GM21717 (cell line): ENCODE data around the gene CCR7.
"Not testable (repeated sequence)": the region's sequence is repeated elsewhere in the genome, so short reads cannot be mapped to it uniquely, and the experiment has no call there.

Source experiments
- ATAC-seq: cut with Tn5 transposase; IDR thresholded peaks from one replicate; pipeline ENCODE4 v1.9.1; 2021; ENCODE audit warnings: mild to moderate bottlenecking, moderate library complexity; ENCODE audit not compliant: unreplicated experiment

The CCR7 gene

DNA sequence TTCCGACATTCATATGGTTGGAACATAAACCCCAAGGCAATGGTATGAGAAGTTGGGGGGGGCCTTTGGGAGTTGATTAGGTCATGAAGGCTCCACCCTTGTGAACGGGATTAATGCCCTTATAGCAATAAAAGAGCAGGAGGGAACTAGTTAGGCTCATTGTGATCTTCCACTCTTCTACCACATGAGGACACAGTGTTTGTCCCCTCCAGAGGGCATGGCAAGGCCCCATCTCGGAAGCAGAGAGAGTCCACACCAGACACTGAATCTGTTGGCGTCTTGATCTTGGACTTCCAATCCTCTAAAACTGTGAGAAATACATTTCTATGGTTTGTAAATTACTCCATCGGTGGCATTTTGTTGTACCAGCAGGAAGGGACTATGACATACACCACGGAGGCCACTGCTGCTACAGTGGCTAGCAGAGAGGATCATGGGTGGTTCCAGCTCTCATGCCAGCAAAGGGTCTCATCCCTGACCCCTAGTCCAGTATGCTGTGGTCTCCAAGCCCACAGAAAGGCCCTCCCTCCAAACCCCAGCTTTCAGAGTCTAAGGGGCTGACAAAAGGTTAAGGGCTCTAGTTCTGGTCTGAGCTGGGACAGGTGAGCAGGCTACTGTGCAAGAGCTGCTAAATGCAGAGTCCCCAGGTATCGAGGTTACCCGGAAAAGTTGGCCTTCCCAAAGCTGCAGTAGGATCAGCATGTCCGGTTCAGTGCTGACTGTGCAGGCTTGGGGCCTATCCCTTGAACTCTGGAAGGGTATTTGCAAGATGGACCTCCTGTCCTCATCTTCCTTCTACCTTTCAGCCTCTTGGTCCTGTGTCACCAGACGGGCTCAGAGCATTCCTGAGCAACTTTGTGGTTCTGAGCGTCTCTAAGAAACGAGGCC is 12.2 kb downstream of the CCR7 start:
- no peak for ATAC-seq

- no peak for ATAC-seq
These were observed 13.1 kb downstream of the CCR7 start for GRCh38 chr17:40551879-40552768.

GRCh38 chr17:40551091-40551878 is 14.0 kb downstream of the CCR7 start:
- no peak for ATAC-seq

DNA sequence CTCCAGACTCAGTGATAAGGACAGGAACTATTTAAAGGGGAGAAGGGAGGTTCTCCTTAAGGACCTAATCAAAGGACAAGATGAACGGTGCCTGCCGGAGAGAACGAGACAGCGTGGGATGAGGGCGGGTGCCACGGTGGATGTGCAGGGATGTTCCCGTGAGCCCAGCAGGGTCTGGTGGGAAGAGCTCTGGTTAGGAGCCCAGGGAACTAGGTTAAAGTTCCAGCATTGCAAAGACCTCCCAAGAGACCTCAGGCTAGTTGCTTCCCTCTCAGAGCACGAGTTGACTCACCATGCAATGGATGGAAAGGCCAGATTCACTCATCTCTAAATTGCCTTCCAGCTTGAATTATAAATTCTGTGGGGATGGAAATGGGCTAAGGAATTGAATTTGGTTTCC is 14.7 kb downstream of the CCR7 start:
- ATAC-seq = no peak

DNA sequence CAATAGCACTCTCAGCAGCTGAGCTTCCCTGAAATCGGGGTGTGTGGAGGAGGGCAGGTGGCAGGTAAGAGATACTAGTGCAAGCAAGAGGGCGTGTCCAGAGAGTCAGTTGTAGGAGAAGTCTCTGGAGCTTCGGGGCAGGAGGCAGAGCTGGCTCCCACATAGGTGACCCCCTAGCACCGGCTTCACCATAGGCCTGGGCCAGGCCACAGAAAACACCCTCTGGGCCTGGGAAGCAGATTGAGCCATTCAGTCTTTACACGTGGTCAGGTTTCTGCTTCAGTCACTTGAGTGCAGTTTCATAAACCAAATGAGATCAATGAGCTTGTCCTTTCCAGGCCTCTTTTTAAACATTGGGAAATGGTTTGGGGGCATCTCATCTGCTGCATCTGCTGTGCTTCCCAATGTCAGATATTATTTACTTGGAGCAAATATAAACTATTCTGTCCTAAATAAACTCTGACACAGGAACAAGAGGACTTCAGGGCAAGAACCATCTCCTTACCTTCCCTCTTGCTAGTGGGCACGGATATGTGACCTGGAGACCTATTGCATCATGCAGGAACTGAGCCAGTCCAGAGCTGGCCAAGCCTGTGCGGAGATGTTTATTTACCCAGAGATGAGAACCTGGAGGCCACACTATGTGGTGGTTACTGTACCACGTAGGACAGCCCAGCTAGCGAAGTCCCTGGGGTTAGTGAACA is 16.1 kb downstream of the CCR7 start:
- ATAC-seq = no peak

DNA sequence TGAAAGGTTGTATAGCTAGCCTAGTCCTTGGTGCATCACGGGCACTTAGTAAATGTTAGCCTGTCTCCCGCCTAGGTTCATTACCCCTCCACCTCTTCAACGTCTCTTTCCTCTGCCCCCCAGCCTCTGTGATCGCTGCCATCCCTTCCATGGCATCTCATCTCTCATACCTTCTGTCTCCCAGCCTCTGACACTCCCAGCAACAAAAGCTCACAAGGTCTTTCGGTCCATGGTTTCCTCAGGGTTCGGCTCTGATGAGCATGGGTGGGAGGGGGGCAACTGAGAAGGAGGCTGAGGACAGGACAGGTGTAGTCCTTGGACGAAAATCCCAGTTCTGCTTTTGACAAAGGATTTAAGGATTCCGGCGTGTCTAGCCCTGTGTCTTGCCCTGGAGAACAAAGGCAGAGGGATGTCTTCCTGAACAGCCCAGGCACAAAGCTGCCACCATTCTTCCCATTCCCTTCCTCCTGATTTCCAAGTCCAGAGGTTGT is 16.7 kb downstream of the CCR7 start:
- ATAC-seq = no peak

- ATAC-seq = no peak
These were observed 17.3 kb downstream of the CCR7 start for GRCh38 chr17:40547785-40548478.

GRCh38 chr17:40547079-40547784 is 18.0 kb downstream of the CCR7 start:
- no peak for ATAC-seq

DNA sequence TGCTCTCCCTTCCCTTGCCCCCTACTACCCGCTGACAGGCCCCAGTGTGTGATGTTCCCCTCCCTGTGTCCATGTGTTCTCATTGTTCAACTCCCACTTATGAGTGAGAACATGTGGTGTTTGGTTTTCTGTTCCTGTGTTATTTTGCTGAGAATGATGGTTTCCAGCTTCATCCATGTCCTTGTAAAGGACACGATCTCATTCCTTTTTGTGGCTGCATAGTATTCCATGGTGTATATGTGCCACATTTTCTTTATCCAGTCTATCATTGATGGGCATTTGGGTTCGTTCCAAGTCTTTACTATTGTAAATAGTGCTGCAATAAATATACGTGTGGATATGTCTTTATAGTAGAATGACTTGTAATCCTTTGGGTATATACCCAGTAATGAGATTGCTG is 18.8 kb downstream of the CCR7 start:
- not testable (repeated sequence) for ATAC-seq

GRCh38 chr17:40545660-40546059 is 19.6 kb downstream of the CCR7 start:
- no peak for ATAC-seq

DNA sequence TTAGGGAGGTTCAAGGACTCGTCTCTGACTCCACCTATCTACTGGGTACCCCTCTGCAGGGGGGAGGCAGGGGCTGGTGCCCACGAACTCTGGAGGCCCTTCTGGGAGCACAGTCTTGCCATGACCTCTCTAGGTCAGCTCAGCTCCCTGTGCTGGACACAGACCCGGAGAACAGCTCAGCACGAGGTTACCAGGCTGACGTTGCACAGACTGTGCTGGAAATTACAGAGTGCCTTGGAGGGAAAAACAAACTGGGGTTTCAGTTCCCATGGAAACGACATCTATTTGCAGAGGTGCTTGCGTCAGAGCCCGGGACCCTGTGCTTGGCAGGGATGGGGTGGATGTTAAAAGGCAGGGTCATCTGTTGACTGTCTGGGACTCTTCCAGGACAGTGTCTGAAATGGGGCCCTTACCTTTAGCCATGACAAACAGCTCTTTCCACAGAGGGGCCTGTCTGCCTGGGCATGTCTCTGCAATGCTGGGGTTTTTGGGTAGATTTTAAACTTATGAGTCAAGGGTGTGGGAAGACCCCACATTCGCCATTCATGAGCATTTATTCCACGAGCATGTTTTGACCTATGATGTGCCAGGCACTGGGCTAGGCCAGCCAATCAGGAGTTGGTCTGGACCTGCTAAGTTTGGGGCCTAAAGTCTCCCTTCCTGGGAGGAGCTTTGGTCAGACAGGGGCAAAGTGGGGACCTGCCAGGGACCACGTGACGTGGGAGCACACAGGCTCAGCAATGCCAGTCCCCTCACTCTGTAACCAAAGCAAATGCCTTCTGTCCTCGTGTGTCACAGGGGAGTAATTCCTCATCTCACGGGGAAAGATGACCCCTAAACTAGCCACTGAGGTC is 22.5 kb downstream of the CCR7 start:
- ATAC-seq = peak; percentile 60

GRCh38 chr17:40541873-40542557 is 23.3 kb downstream of the CCR7 start:
- no peak for ATAC-seq

GRCh38 chr17:40541060-40541872 is 24.0 kb downstream of the CCR7 start:
- ATAC-seq = no peak

- no peak for ATAC-seq
These were observed 24.8 kb downstream of the CCR7 start for GRCh38 chr17:40540448-40540847.

DNA sequence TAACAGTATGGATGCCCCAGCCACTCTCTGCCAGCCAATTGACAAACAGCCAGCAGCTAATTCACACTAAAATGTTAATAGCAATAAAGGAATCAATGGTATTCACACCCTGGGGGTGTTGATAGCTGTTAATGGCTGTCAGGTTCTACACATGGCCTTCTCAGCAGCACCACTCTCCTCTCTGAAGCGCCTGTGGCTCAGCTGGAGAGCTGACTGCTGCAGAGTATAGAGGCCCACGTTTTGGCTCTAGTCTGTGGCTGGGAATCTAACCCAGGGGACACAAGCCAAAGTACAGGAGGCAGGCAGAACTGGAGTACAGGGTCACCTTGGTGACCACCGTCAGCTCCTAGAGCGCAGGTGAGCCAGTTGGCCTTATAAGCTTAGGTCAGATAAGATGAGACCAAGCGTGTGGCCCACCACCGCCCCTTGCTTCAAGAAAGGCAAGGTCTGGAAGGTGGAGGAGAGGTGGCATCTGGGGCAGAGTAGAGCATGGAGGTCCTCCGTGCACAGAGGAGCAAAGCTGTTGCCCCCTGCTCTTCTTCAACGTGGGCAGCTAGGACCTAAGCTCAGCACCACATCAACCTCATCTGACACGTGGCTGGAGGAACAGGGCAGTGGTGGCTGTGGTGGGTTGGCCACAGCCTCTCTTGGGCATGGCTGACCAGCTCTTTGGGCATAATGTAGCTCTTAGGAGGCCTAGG is 25.4 kb downstream of the CCR7 start:
- no peak for ATAC-seq
